Stomach (tissue), 4 donors: ENCODE data around the gene NAIF1.

Experiments used
- CTCF ChIP-seq, 7 experiments: fragments of 450-650 bp in 4 of 7; fragments of 200-600 bp in 3 of 7; sonication (generic) in 3 of 7; IDR thresholded peaks; one replicate each; pipeline ENCODE4 v1.5.1; 2016 to 2019; ENCODE audit warnings: antibody characterized with exemption in 7 of 7, control low read depth in 2 of 7, mild to moderate bottlenecking in 1 of 7
- POLR2A ChIP-seq, 4 donors: fragments of 450-650 bp; IDR thresholded peaks; one replicate each; pipeline ENCODE4 v1.6.1; 2016; ENCODE audit warnings: antibody characterized with exemption in 4 of 4, control low read depth in 2 of 4, mild to moderate bottlenecking in 1 of 4, moderate library complexity in 1 of 4

GRCh38 chr9:128104171-128104618 lies 37.1 kb upstream of the NAIF1 start:
- TF ChIP-seq CTCF (IDR thresholded peaks at IDR 0.05) (no peak), POLR2A (IDR thresholded peaks at IDR 0.05) (no peak)
